GM19351 (cell line): ENCODE measurements around the gene EEF2KMT.
A peak's percentile ranks its signal among the peaks of the same experiment; 100 is the strongest.

Experiments used
- ATAC-seq: cut with Tn5 transposase; IDR thresholded peaks from one replicate; pipeline ENCODE4 v1.9.1; 2021; ENCODE audit warnings: mild to moderate bottlenecking, moderate library complexity; ENCODE audit not compliant: unreplicated experiment

EEF2KMT gene

GRCh38 chr16:5042574-5043171, 54.9 kb downstream of the EEF2KMT start:
- ATAC-seq: no peak

GRCh38 chr16:5041600-5042133, 55.9 kb downstream of the EEF2KMT start:
- ATAC-seq: peak; percentile 86

GRCh38 chr16:5040451-5040850, 57.1 kb downstream of the EEF2KMT start:
- no peak for ATAC-seq

GRCh38 chr16:5036228-5037156, 61.1 kb downstream of the EEF2KMT start:
- no peak for ATAC-seq

GRCh38 chr16:5035909-5036227, 61.7 kb downstream of the EEF2KMT start:
- ATAC-seq: no peak
